Mesothelial cell of epicardium (in vitro differentiated cells): ENCODE results near the gene PTCH1. TPM values are rescaled to one million over a fixed set of nuclear protein-coding genes. Genes with fewer than 3 reads are reported as not detected.

Source experiments
- DNase-seq, 2 experiments: peaks; one replicate each; pipeline ENCODE4 v3.0.0; 2021; ENCODE audit warnings: low spot score in 2 of 2; ENCODE audit not compliant: unreplicated experiment in 2 of 2
- H3K27ac Mint-ChIP-seq: 2 replicates; pipeline ENCODE4 v1.8.0; 2021; ENCODE audit warnings: mixed read lengths
- H3K27me3 Mint-ChIP-seq: 2 replicates; pipeline ENCODE4 v1.8.0; 2021; ENCODE audit warnings: low read depth, mixed read lengths
- H3K36me3 Mint-ChIP-seq: 2 replicates; pipeline ENCODE4 v1.8.0; 2021; ENCODE audit warnings: mixed read lengths
- H3K4me1 Mint-ChIP-seq: 2 replicates; pipeline ENCODE4 v1.8.0; 2021; ENCODE audit warnings: mixed read lengths
- H3K4me3 Mint-ChIP-seq: 2 replicates; pipeline ENCODE4 v1.8.0; 2021; ENCODE audit warnings: mild to moderate bottlenecking, moderate library complexity, mixed read lengths
- H3K9me3 Mint-ChIP-seq: 2 replicates; pipeline ENCODE4 v1.8.0; 2021; ENCODE audit warnings: mixed read lengths
- CTCF ChIP-seq: fragments of 200-600 bp; sonication (generic); IDR thresholded peaks from one replicate; pipeline ENCODE4 v1.5.0; 2021; ENCODE audit warnings: antibody characterized with exemption; ENCODE audit not compliant: unreplicated experiment
- total RNA-seq: library from RNA; stranded (reverse); gene quantifications from 3 replicates; pipeline ENCODE4 v1.2.1, GENCODE V29; 2021

The PTCH1 gene
- total RNA-seq, 1 donor from 2014 or later: 36.1 TPM

- Mint-ChIP-seq H3K4me3 (peak overlapping the region; percentile 83), H3K27ac (peak overlapping the region; percentile 71), H3K36me3 (no peaks in the 10 kb centered on the region), H3K4me1 (peaks cover 33% of the 10 kb centered on the region), H3K9me3 (no peaks in the 10 kb centered on the region), H3K27me3 (peaks cover 49% of the 10 kb centered on the region)
- no peak for TF ChIP-seq CTCF
- DNase-seq: no peak
Observed at GRCh38 chr9:95511952-95512708, 4.6 kb downstream of the PTCH1 start.

GRCh38 chr9:95511616-95511931 lies 5.2 kb downstream of the PTCH1 start:
- peaks cover 45% of the 10 kb centered on the region for H3K27me3 Mint-ChIP-seq
- DNase-seq: no peak
- H3K36me3 Mint-ChIP-seq: no peaks in the 10 kb centered on the region
- no peaks in the 10 kb centered on the region for H3K9me3 Mint-ChIP-seq
- no peak for TF ChIP-seq CTCF
- H3K27ac Mint-ChIP-seq: peak overlapping the region; percentile 95
- peak overlapping the region; percentile 83 for H3K4me3 Mint-ChIP-seq
- H3K4me1 Mint-ChIP-seq: peaks cover 29% of the 10 kb centered on the region

GRCh38 chr9:95510709-95511615 lies 5.8 kb downstream of the PTCH1 start:
- peak; percentile 93 for DNase-seq

GRCh38 chr9:95509851-95510708 lies 6.7 kb downstream of the PTCH1 start:
- Mint-ChIP-seq H3K4me3 (peak overlapping the region; percentile 97), H3K27ac (peak overlapping the region; percentile 98), H3K4me1 (peaks cover 32% of the 10 kb centered on the region), H3K27me3 (peaks cover 37% of the 10 kb centered on the region), H3K9me3 (no peaks in the 10 kb centered on the region), H3K36me3 (no peaks in the 10 kb centered on the region)
- no peak for DNase-seq
- no peak for TF ChIP-seq CTCF

More at GRCh38 chr9:95510709-95511615, 5.8 kb downstream of the PTCH1 start:
- TF ChIP-seq CTCF: no peak
- peak overlapping the region; percentile 98 for H3K27ac Mint-ChIP-seq
- H3K27me3 Mint-ChIP-seq: peaks cover 43% of the 10 kb centered on the region
- peak overlapping the region; percentile 97 for H3K4me3 Mint-ChIP-seq
- H3K9me3 Mint-ChIP-seq: no peaks in the 10 kb centered on the region
- no peaks in the 10 kb centered on the region for H3K36me3 Mint-ChIP-seq
- peaks cover 27% of the 10 kb centered on the region for H3K4me1 Mint-ChIP-seq
